ENCODE measurements around the gene PHRF1.

Gene PHRF1

DNA sequence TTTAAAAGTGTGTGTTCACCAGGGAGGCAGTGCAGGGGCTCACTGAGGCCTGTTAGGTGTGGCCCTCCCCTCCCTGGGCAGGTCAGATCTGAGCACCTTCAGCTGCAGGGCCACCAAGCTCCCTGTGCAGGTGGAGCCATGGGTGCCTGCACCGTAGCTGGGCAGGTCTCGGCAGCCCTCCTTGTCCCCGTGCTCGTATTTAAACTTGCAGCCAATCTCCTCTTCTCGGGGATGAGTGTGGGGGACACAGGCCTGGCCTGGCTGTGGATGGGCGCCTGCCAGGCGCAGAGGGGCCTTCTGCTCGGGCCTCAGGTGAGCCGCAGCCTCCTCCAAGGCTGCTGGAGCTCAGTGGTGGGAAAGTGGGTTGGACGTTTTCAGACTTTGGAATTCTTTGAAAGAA, 19.1 kb downstream of the PHRF1 start:
- no peak for TF ChIP-seq CTCF (conservative IDR thresholded peaks at IDR 0.05; ENCODE audit: low read length)
- no peak overlapping the region for H3K4me3 ChIP-seq (ENCODE audit: low read length)
- DNase-seq (ENCODE audit: low read depth): no peak

- H3K4me3 ChIP-seq (ENCODE audit: low read length): no peak overlapping the region
- TF ChIP-seq CTCF (conservative IDR thresholded peaks at IDR 0.05; ENCODE audit: low read length): no peak
- no peak for DNase-seq (ENCODE audit: low read depth)
These were observed 20.1 kb downstream of the PHRF1 start for GRCh38 chr11:596374-596773.

GRCh38 chr11:597166-597725, 21.0 kb downstream of the PHRF1 start:
- H3K4me3 ChIP-seq (ENCODE audit: low read length): no peak overlapping the region
- TF ChIP-seq CTCF (conservative IDR thresholded peaks at IDR 0.05; ENCODE audit: low read length): no peak
- no peak for DNase-seq (ENCODE audit: low read depth)

DNA sequence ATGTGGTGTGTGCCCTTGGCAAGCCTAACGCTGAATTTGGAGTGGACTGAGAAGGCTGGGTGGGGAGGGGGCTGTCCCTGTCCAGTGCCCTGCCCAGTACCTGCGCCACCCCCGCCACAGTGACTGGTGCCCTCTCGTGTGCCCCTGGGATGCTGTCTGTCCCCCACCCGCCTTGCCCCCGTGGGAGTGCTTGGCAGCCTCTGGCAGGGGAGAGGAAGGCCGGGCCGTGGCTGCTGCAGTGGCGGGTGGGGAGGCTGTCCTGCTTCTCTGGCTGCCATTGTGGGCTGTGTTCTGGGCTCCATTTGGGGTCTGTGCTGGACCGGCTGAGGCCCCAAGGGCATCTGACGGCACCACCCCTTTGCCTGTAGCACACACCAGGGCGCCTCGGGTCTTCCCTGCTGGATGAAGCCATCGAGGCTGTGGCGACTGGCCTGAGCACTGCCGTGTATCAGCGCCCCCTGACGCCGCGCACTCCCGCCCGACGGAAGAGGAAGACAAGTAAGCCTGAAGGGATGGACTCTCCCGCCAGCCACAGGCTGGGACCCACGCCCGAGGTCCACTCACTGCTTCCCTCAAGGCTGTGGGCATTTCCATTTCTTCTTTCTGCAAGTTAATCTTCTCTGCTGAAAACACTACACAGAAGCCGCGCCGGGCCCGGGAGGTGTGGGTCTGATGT, 21.9 kb downstream of the PHRF1 start:
- TF ChIP-seq CTCF (conservative IDR thresholded peaks at IDR 0.05; ENCODE audit: low read length): no peak
- no peak overlapping the region for H3K4me3 ChIP-seq (ENCODE audit: low read length)
- no peak for DNase-seq (ENCODE audit: low read depth)

DNA sequence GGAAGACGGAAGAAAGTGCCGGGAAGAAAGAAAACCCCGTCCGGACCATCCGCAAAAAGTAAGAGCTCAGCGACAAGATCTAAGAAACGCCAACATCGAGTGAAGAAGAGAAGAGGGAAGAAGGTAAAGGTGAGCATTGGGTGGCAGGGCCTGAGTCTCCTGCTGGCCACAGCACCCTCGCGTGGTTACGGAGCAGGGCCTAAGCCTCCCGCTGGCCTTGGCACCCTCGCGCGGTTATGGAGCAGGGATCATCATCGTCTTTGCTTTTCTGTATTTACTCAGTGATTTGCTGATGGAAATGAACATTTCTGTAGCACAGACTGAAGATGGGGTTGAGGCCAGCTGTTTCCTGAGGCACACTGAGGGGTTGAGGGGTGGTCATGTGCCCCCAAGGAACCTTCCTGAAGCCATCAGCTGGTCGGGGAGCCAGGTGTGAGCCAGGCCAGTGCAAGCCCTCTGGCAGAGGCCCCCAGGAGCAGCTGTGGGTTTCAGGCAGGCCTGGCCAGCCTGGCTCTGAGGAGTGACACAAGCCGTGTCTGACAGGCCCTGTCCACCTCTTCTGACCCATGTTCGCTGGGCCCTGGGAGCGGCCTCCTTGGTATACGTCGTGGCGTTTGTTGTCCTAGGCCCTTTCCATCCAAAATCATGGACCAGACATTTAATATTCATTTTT, 25.4 kb downstream of the PHRF1 start:
- TF ChIP-seq CTCF (conservative IDR thresholded peaks at IDR 0.05; ENCODE audit: low read length): no peak
- H3K4me3 ChIP-seq (ENCODE audit: low read length): no peak overlapping the region

DNA sequence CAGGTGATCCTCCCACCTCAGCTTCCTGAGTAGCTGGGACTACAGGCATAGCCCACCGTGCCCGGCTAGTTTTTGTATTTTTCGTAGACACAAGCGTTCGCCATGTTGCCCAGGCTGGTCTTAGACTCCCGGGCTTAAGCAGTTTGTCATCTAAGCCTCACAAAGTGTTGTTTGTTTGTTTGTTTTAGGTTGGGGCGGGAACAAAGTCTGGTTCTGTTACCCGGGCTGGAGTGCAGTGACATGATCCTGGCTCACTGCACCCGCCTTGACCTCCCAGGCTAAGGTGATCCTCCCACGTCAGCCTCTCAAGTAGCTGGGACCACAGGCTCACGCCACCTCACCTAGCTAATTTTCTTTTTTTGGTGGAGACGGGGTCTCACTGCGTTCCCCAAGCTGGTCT, 26.9 kb downstream of the PHRF1 start:
- H3K4me3 ChIP-seq (ENCODE audit: low read length): no peak overlapping the region
- no peak for DNase-seq (ENCODE audit: low read depth)
- no peak for TF ChIP-seq CTCF (conservative IDR thresholded peaks at IDR 0.05; ENCODE audit: low read length)

More for the DNA sequence above, 25.4 kb downstream of the PHRF1 start:
- no peak for DNase-seq (ENCODE audit: low read depth)
